ENCODE data around the gene LHFPL6.

Gene LHFPL6

GRCh38 chr13:39536906-39537305, 66.1 kb downstream of the LHFPL6 start:
- TF ChIP-seq TAF1 (IDR thresholded peaks at IDR 0.05; ENCODE audit: borderline replicate concordance, insufficient read depth, low read length) (no peak), POLR2AphosphoS5 (IDR thresholded peaks at IDR 0.05; ENCODE audit: low read depth, low read length) (no peak), SIN3A (IDR thresholded peaks at IDR 0.05; ENCODE audit: borderline replicate concordance, insufficient read depth, low read length) (no peak), FOXP2 (optimal IDR thresholded peaks at IDR 0.05; ENCODE audit: borderline replicate concordance, extremely low read depth, extremely low read length, insufficient read depth) (no peak), REST (IDR thresholded peaks at IDR 0.05; ENCODE audit: insufficient read depth in 1 of 2, low read depth in 2 of 2, low read length in 2 of 2) (no peak)

- no peak for TF ChIP-seq POLR2AphosphoS5 (IDR thresholded peaks at IDR 0.05; ENCODE audit: low read depth, low read length)
- TF ChIP-seq TAF1 (IDR thresholded peaks at IDR 0.05; ENCODE audit: borderline replicate concordance, insufficient read depth, low read length), result no peak
- no peak for TF ChIP-seq REST (IDR thresholded peaks at IDR 0.05; ENCODE audit: insufficient read depth in 1 of 2, low read depth in 2 of 2, low read length in 2 of 2)
- no peak for TF ChIP-seq SIN3A (IDR thresholded peaks at IDR 0.05; ENCODE audit: borderline replicate concordance, insufficient read depth, low read length)
- TF ChIP-seq FOXP2 (optimal IDR thresholded peaks at IDR 0.05; ENCODE audit: borderline replicate concordance, extremely low read depth, extremely low read length, insufficient read depth), result no peak
These were observed 66.7 kb downstream of the LHFPL6 start for GRCh38 chr13:39536274-39536673.

- TF ChIP-seq POLR2AphosphoS5 (IDR thresholded peaks at IDR 0.05; ENCODE audit: low read depth, low read length), result no peak
- no peak for TF ChIP-seq TAF1 (IDR thresholded peaks at IDR 0.05; ENCODE audit: borderline replicate concordance, insufficient read depth, low read length)
- TF ChIP-seq FOXP2 (optimal IDR thresholded peaks at IDR 0.05; ENCODE audit: borderline replicate concordance, extremely low read depth, extremely low read length, insufficient read depth), result no peak
- TF ChIP-seq REST (IDR thresholded peaks at IDR 0.05; ENCODE audit: insufficient read depth in 1 of 2, low read depth in 2 of 2, low read length in 2 of 2), result no peak
These were observed 69.3 kb downstream of the LHFPL6 start for GRCh38 chr13:39533651-39534150.

- TF ChIP-seq SIN3A (IDR thresholded peaks at IDR 0.05; ENCODE audit: borderline replicate concordance, insufficient read depth, low read length) (no peak), REST (IDR thresholded peaks at IDR 0.05; ENCODE audit: insufficient read depth in 1 of 2, low read depth in 2 of 2, low read length in 2 of 2) (no peak), POLR2AphosphoS5 (IDR thresholded peaks at IDR 0.05; ENCODE audit: low read depth, low read length) (no peak), TAF1 (IDR thresholded peaks at IDR 0.05; ENCODE audit: borderline replicate concordance, insufficient read depth, low read length) (no peak), FOXP2 (optimal IDR thresholded peaks at IDR 0.05; ENCODE audit: borderline replicate concordance, extremely low read depth, extremely low read length, insufficient read depth) (no peak)
These were observed 71.3 kb downstream of the LHFPL6 start for GRCh38 chr13:39531646-39532045.

GRCh38 chr13:39530916-39531315, 72.1 kb downstream of the LHFPL6 start:
- TF ChIP-seq FOXP2 (optimal IDR thresholded peaks at IDR 0.05; ENCODE audit: borderline replicate concordance, extremely low read depth, extremely low read length, insufficient read depth) (no peak), TAF1 (IDR thresholded peaks at IDR 0.05; ENCODE audit: borderline replicate concordance, insufficient read depth, low read length) (no peak), SIN3A (IDR thresholded peaks at IDR 0.05; ENCODE audit: borderline replicate concordance, insufficient read depth, low read length) (no peak), POLR2AphosphoS5 (IDR thresholded peaks at IDR 0.05; ENCODE audit: low read depth, low read length) (no peak), REST (IDR thresholded peaks at IDR 0.05; ENCODE audit: insufficient read depth in 1 of 2, low read depth in 2 of 2, low read length in 2 of 2) (no peak)
